ENCODE measurements around the gene WIPF3. TPM values are rescaled to one million over a fixed set of nuclear protein-coding genes. Genes with fewer than 3 reads are reported as not detected.
A peak's percentile ranks its signal among the peaks of the same experiment; 100 is the strongest.

WIPF3 gene
- total and polyA plus RNA-seq, 4 donors: 0.20 to 2.8 (median 0.29) TPM

DNA sequence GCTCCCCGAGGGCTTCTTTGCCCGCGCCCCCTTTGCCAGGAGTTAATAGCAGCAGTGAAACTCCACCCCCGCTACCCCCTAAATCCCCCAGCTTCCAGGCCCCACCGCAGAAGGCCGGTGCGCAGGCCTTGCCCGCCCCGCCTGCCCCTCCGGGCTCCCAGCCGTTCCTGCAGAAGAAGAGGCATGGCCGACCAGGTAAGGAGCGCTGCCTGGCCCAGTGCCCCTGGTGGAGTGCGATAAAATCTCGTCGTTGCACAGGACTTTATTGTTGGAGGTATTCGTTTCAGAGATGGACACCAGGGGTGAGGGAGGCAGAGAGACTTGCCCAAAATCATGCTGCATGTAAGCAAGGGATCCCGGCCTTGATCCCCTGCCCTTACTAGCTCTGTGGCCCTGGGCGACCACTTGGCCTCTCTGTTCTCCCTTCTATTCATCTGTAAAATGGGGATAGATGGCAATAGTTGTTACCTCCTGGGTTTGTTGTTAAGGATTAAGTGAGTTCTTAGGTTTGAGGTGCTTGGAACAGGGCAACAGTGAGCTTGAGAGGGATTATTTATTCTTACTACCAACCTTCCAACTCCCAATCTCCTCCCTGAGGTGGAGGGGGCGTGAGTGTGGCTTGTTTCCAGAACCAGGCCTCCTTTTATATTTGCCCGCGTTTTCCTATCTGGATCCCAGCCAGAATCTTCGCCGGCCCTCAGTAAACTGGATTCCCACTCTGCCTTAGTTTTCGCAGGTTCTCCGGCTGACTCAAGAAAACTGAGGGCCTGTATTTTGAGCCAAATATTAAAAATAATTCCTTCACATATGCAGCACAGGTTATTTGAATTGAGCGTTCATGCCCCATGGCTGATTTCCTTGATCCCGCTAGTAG is 78.3 kb downstream of the WIPF3 start:
- Histone ChIP-seq H3K4me3 (no peak overlapping the region), H3K27me3 (ENCODE audit: control insufficient read depth in 3 of 3, insufficient read depth in 3 of 3, low read length in 2 of 3) (no peaks in the 10 kb centered on the region), H3K9me3 (ENCODE audit: control insufficient read depth in 4 of 4, insufficient read depth in 3 of 4, low read length in 3 of 4) (no peaks in the 10 kb centered on the region), H3K27ac (ENCODE audit: low read depth in 1 of 2, low read length in 1 of 2) (no peak overlapping the region), H3K36me3 (ENCODE audit: control insufficient read depth in 4 of 4, insufficient read depth in 4 of 4, low read length in 4 of 4) (no peaks in the 10 kb centered on the region), H3K9ac (ENCODE audit: insufficient read depth in 1 of 2, low read length in 2 of 2) (no peak overlapping the region), H3K4me1 (ENCODE audit: control insufficient read depth in 5 of 5, insufficient read depth in 5 of 5, low read length in 5 of 5) (peaks cover 0 to 9% (median 0%) of the 10 kb centered on the region in 5 donors)
- ATAC-seq (ENCODE audit: insufficient read depth, low FRiP score) (peak; percentile 3), DNase-seq (peak; percentile 68 to 76 (median 71))
- TF ChIP-seq, protein P1, sequence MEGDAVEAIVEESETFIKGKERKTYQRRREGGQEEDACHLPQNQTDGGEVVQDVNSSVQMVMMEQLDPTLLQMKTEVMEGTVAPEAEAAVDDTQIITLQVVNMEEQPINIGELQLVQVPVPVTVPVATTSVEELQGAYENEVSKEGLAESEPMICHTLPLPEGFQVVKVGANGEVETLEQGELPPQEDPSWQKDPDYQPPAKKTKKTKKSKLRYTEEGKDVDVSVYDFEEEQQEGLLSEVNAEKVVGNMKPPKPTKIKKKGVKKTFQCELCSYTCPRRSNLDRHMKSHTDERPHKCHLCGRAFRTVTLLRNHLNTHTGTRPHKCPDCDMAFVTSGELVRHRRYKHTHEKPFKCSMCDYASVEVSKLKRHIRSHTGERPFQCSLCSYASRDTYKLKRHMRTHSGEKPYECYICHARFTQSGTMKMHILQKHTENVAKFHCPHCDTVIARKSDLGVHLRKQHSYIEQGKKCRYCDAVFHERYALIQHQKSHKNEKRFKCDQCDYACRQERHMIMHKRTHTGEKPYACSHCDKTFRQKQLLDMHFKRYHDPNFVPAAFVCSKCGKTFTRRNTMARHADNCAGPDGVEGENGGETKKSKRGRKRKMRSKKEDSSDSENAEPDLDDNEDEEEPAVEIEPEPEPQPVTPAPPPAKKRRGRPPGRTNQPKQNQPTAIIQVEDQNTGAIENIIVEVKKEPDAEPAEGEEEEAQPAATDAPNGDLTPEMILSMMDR (IDR thresholded peaks at IDR 0.05; ENCODE audit: control extremely low read depth, extremely low read depth): no peak
- 40 to 43% methylated on average over 28 of the region's 28 CpGs for WGBS, 2 donors

GRCh38 chr7:29885626-29886025 is 79.3 kb downstream of the WIPF3 start:
- ATAC-seq (ENCODE audit: insufficient read depth, low FRiP score) (no peak), DNase-seq (no peak)
- peaks cover 0 to 9% (median 0%) of the 10 kb centered on the region in 5 donors for H3K4me1 ChIP-seq (ENCODE audit: control insufficient read depth in 5 of 5, insufficient read depth in 5 of 5, low read length in 5 of 5)
- H3K36me3 ChIP-seq (ENCODE audit: control insufficient read depth in 4 of 4, insufficient read depth in 4 of 4, low read length in 4 of 4): no peaks in the 10 kb centered on the region
- H3K9me3 ChIP-seq (ENCODE audit: control insufficient read depth in 4 of 4, insufficient read depth in 3 of 4, low read length in 3 of 4): no peaks in the 10 kb centered on the region
- H3K4me3 ChIP-seq: no peak overlapping the region
- H3K27ac ChIP-seq (ENCODE audit: low read depth in 1 of 2, low read length in 1 of 2): no peak overlapping the region
- no peak overlapping the region for H3K9ac ChIP-seq (ENCODE audit: insufficient read depth in 1 of 2, low read length in 2 of 2)
- 91 to 94% methylated on average over 3 of the region's 3 CpGs for WGBS, 2 donors
- H3K27me3 ChIP-seq (ENCODE audit: control insufficient read depth in 3 of 3, insufficient read depth in 3 of 3, low read length in 2 of 3): no peaks in the 10 kb centered on the region
- TF ChIP-seq, protein P1 (IDR thresholded peaks at IDR 0.05; ENCODE audit: control extremely low read depth, extremely low read depth): no peak

GRCh38 chr7:29886827-29887226 is 80.5 kb downstream of the WIPF3 start:
- ATAC-seq (ENCODE audit: insufficient read depth, low FRiP score) (no peak), DNase-seq (no peak)
- Histone ChIP-seq H3K27me3 (ENCODE audit: control insufficient read depth in 3 of 3, insufficient read depth in 3 of 3, low read length in 2 of 3) (no peaks in the 10 kb centered on the region), H3K9ac (ENCODE audit: insufficient read depth in 1 of 2, low read length in 2 of 2) (no peak overlapping the region), H3K36me3 (ENCODE audit: control insufficient read depth in 4 of 4, insufficient read depth in 4 of 4, low read length in 4 of 4) (no peaks in the 10 kb centered on the region), H3K27ac (ENCODE audit: low read depth in 1 of 2, low read length in 1 of 2) (no peak overlapping the region), H3K4me3 (no peak overlapping the region), H3K4me1 (ENCODE audit: control insufficient read depth in 5 of 5, insufficient read depth in 5 of 5, low read length in 5 of 5) (peaks cover 0 to 9% (median 0%) of the 10 kb centered on the region in 5 donors), H3K9me3 (ENCODE audit: control insufficient read depth in 4 of 4, insufficient read depth in 3 of 4, low read length in 3 of 4) (no peaks in the 10 kb centered on the region)
- 94 to 96% methylated on average over 2 of the region's 2 CpGs for WGBS, 2 donors
- TF ChIP-seq, protein P1 (IDR thresholded peaks at IDR 0.05; ENCODE audit: control extremely low read depth, extremely low read depth): no peak
